GM19025 (cell line): Measurements from ENCODE around the gene GALNT16.
"Not testable (repeated sequence)": the region's sequence is repeated elsewhere in the genome, so short reads cannot be mapped to it uniquely, and the experiment has no call there.

Experiments used
- ATAC-seq: cut with Tn5 transposase; IDR thresholded peaks from one replicate; pipeline ENCODE4 v1.9.1; 2021; ENCODE audit warnings: mild to moderate bottlenecking, low read depth, moderate library complexity; ENCODE audit not compliant: unreplicated experiment

Gene GALNT16

DNA sequence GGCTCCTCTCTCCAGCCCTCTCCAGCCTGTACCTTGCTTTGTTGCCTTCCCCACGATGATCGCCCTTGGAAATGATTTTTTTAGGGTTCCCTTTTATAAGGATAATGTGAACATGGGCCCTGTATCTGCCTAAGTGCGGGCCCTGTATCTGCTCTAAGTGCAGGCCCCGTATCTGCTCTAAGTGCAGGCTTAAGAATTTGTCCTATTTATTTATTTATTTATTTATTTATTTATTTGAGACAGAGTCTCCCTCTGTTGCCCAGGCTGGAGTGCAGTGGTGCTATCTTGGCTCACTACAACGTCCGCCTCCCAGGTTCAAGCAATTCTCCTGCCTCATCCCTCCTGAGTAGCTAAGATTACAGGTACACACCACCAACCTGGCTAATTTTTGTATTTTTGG is 22.5 kb downstream of the GALNT16 start:
- no peak for ATAC-seq

DNA sequence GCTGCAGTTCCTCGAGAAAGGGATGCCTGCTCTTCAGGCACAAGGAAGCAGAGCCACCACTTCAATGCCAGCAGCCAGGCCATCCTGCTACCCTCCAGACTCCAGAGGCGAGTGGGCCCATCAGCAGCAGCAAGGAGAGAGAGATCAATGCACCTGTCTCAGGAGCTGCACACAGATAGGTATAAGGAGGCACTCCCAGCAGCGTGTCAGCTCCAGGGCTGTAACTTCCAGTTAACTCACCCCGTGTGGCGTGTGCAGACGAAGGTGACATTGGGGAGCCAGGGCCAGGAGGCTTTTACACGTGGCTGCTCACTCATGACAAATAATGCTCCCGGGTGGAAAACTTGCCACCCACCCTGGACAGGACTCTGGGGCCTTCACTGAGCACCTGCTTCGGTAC is 24.2 kb downstream of the GALNT16 start:
- no peak for ATAC-seq

DNA sequence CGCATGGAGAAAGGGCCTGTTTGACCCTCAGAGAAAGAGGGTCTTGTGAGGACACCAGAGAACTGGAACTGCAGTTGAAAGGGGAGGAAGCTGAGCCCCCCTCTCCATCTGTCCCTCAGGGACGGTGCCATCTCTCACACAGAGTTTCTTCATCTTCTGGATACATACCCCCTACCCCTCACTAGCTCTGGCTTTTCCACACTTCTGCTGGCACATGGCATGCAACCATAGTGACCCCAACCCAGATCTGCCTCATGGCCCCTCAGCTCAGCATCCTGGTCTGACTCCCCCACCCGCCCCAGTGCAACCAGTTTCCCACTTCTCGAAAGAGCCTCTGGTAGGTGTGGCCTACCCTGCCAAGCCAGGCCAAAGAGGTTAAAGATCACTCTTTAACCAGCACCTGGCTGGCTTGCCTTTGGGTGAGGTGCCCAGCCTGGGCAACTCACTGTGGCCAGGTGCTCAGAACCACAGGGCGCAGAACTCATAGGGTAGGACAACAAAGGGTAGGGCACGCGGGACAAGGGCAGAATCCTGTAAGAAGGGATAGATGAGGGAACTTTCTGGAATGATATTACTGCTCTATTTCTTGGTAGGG is 25.8 kb downstream of the GALNT16 start:
- no peak for ATAC-seq

DNA sequence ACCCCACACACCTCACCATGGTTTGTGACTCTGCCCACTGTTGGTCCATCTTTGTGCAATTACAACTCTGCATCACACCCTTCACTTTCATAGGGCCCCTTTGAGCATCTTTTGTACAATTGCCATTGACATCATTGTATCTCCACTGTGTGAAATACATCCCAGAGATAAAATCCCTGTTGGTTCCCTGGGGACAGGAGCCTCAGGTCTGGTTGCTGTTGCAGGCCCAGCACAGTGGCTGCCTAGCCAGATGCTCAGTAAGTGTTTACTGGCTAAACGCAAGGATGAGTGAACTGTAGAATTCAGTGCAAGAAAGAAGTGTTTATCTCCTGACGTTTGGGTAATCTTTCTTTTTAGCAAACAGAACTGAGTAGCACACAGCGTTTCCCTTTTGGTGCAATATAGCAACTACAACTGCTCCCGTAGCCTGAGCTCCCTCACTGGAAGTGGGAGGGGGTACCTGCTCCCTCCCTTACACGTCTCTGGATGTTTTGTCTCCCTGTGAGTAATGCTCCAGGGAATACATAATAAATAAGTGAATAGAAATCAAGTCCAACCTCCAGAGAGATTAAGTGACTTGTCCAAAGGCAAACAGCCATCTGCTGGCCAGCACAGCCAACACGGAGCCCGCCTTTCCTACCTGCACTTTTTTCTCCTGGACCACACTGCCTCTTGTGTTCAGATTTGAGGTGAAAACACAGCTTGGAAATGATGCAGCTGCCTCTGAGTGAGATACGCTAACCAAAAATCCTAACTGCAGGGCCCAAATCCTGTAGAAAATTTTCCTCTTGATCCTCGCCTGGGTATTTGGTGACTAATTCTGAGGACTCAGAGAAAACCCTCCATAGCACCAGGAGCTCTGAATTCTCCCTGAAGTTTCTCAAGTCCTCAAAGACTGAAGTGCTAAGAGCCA is 27.4 kb downstream of the GALNT16 start:
- ATAC-seq = no peak

DNA sequence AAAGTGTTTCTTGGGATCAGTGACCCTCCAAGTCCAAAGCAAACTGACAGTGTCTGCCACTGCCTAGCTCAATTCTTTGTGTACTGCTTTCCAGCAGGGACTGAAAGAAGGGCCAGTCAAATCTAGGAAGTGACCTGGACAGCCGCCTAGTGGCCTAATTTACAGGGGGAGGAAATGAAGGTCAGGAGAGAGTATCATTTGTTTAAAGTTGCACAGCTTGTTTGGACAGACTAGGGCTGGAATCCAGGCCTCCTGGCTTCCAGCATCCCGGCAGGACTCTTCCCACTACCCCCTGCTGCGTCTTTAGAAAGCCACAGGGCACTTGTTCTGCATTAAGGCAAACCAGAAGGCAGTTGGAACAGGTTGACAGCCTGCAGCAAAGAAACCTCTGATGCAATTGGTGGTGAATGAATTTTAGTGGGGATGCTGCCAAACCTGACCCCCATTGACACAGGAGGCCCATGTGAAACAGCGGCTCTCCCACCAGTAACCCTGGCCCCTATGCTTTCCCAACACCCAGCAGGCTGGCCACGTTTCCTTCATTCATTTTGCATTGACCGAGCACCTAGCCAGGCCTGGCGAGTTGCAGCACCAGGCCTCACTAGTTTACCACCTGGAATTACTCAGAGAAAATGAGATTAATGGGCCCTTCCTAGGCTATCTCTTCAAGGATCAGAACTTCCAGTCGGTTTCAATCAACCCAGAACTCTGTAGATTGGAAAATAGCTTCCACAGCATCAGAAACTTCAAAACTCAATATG is 28.2 kb downstream of the GALNT16 start:
- ATAC-seq = no peak

DNA sequence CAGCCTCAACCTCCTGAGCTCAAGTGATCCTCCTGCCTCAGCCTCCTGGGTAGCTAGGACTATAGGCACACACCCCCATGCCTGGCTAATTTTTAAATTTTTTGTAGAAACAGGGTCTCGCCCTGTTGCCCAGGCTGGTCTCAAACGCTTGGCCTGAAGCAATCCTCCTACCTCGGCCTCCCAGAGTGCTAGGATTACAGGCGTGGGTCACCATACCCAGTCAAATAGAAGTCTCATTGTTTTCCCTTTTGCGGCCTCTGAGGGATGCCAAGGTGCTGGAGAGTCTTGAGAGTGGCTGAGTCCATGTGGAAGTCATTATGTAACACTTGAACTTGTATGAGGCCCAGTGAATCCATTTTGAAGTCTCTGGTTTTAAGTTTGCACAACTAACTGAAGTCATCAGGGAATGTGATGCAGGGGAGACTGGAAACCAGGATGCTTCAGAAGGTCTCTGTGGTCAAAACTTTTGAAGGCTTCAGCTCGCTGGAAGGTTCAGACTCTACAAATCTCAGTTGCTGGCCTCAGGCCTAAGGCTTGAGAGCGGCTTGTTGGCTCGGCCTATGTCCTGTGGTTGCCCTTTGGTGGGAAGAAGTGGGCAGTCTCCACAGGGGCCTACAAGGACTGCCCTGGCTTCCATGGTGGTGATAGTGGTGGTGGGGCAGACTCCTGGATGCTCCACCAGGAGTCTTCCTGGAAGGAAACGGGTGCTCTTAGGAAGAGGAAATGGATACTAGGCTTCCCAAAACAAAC is 29.2 kb downstream of the GALNT16 start:
- ATAC-seq = no peak

DNA sequence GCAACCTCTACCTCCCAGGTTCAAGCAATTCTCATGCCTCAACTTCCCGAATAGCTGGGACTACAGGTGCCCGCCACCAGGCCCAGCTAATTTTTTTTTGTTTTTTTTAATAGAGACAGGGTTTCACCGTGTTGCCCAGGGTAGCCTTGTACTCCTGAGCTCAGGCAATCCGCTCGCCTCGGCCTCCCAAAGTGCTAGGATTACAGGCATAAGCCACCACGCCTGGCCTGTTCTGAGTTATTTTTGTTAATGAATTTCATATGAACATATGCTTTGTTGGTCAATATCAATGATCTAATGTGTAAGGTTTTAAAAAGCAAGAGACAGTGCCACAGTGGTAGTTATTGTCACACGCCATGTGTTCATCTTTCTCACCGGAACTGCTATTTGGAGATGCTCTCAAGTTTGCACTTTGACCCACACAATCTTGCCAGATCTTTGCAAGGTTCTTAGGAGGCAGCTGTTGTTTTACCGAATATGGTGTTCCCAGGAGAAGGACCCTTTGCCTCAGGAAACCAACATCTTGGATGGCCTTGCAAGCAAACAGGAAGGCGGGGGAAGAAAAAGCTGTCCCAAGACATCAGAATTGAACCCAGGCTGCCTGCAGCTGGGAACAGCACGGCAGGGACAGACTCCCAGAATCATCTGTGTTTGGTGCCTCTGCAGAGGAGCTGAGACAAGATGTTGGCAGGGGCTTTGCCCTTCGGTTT is 30.0 kb downstream of the GALNT16 start:
- ATAC-seq = no peak

DNA sequence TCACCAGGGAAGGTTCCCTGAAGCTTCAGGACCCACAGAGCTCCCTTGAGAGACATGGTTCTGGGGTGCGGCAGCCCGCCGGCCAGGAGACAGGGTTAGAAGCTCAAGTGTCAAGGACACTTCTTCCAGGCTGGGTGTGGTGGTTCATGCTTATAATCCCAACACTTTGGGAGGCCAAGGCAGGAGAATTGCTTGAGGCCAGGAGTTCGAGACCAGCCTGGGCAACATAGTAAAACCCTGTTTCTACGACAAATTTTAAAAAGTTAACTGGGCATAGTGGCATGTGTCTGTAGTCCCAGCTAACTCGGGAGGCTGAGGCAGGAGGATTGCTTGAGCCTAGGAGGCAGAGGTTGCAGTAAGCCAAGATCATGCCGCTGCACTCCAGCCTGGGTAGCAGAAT is 30.9 kb downstream of the GALNT16 start:
- ATAC-seq = not testable (repeated sequence)

DNA sequence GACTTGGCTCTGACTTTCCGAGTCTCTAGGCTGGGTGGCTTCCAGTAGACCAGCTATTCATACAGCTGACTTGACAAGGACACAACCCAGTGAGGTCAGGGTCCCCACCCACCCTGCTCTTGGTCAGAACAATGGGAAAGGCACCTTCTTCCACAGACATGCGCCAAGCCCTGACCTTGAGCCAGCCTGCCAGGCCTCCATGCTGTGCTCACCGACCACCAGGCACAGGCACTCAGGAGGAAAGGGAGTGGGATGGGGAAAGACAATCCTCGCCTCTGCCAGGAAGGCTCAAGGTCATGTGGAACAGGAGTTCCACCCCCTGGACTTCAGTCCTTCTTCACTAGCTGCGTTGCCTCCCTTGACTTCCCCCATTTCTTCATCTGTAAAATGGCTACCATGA is 31.4 kb downstream of the GALNT16 start:
- ATAC-seq = no peak

DNA sequence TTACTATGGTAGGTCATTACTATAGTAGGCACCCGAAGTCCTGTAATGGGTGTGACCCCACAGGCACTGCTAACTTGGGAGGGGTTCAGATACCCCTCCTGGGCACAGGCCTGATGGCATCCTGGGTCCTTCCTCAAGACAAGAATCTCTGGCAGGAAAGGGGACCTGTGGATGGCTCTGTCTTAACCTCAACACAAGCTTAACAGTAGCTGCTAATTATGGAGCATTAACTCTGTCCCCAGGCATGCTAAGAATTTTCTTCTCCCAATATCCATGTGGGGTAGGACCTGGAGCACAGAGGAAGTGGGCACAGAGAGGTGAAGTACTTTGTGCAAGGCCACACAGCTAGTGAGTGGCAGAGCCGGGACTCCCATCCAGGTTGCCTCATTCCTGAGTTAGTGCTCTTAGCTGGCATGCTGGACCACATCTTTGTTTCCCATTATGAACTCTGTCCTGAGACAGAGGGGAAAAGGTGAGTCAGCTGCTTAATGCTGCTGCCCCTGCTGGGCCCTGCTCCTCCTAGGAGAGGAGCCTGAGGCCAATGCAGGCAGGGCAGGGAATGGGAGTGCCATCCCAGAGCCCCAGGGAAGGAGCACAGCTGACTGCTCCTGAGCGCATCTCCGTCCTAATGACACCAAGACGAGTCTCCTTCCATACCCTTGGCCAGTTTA is 32.1 kb downstream of the GALNT16 start:
- no peak for ATAC-seq

DNA sequence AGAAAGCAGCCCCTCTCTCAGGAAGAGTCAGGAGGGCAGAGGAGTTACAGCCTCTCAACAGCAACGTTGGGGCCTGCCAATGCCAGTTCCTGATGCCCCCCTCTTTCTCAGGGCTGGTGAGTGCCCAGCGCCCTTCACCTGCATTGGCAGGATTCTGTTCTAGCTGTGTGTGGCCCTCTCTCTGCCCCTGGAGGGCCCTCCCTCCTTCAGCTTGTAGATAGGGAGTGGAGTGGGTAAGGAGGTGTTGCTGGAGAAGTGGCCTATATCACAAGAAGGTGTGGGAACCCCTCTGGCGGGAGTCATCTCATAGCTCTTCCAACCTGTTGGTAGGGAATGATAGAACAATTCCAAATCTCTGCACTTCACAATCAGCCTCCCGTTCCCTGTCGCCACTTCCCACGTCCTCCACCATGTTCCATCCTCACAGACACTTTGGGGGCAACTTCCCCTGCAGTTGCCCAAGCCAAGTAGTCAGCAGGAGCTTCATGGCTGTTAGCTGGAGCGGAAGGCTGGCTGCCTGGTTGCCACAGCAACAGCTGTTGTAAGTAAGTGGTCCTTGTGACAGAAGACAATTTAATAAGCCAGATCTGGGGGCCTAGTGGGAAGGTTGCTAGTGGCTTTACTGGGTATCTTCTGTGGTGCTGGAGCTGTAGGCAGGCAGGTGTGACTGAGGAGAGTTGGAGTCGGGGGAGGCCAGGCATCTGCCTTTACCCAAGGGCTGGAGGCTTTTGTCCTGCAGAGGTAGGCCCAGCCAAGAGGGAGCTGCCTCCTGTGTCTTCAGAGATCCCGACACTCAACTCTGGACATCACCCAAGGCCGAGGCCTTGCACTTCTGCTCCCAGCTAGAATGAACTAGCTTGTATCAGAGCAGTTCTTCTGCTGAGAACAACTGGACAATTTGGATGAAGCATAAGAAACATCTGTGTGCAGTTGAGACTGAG is 38.4 kb downstream of the GALNT16 start:
- ATAC-seq = no peak

DNA sequence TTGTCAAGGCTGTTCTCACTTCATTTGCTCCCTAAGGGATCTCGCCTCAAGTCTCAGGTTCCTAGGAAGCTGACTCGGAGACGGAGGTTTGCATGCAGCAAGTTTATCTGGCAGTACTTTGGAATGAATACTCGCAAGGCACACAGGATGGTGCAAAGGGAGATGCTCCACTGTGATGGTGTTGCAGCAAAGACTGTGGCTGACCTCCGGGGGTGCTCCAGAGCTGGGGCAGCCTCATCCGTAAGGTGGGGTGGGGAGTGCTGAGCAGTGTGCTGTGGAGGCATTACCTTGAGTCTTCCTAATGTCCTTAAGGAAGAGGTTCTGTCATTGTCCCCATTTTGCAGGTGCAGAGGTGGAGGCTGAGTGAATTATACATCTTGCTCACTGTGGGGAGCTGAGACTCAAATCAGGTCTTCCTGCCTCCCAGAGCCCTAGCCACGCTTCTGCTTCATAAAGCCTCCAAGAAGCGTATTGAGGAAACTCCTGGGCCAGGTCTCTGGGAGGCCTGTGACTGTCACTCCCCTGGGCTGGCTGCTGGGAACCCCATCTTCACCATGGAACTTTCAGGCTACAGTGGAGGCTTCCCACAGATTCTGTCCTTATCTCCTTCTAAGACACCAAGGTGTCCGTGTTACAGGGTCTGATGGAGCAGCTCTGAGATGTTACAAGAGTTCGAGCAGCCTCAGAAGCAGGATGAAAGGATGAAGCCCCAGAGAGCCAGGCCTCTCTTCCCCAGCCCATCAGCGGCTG is 39.5 kb downstream of the GALNT16 start:
- no peak for ATAC-seq

DNA sequence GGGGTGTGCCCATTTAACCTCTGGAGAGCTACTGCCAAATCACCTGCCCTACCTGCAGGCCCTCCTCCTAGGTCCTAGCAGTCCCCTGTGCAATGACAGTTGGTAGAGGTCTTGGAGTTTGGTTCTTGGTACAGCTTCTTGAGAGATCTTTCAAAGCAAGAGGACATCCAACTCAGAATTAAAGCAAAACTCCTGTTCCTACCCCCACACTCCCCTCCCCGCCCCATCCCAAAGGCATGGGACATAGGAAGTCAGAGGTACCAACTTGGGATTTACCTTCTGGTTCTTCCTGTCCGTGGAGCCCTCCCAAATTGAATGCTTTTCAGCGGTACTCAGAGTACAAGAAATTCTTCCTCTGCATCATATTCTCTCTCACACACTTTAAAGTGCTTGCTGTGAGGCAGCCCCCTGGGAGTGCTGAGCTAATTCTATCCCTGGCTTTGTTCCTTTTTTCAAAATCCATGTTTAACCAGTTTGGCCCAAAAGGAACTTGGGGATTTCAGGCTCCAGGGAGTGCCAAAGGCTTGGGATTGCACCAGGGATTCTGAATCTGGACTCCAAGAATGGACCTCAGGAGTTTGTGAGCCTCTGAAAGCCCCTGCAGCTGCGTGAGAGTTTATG is 40.8 kb downstream of the GALNT16 start:
- no peak for ATAC-seq

DNA sequence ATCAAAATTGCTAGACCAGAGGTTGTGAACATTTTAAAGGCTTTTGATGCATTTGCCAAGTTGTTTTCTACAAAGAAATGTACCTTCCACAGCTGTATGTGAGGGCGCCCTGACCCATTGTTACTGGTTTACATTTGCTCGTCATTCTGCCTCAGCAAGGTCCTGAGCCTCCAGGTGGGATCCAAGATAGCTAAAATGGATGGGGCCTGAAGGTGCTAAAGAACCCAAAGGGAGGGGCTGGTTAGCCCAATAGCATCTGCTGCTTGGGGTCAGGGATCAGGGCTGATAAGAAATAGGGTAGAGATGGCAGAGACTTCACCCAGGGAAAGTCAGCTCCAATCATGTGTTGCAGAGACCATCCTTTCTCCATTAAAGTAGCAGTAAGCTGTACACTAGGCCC is 43.1 kb downstream of the GALNT16 start:
- ATAC-seq = no peak

DNA sequence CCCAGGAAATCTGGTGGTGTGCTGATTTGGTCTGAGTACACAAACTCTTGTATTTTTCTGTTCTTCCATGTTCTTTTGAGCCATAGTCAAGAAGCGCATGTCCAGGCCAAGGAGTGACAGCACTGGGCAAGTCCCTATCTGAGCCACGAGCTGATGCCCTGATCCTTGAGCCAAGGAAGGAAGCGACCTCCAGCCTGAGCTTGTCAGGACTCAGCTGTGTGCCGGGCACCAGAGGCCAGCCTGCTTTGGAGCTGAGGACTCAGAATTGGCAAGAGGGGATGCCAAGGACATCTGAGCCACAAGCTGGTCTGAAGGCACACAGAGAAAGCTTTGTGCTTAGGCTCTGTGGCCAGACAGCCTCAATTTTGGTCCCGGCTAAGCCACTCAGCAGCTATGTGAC is 52.6 kb downstream of the GALNT16 start:
- no peak for ATAC-seq

DNA sequence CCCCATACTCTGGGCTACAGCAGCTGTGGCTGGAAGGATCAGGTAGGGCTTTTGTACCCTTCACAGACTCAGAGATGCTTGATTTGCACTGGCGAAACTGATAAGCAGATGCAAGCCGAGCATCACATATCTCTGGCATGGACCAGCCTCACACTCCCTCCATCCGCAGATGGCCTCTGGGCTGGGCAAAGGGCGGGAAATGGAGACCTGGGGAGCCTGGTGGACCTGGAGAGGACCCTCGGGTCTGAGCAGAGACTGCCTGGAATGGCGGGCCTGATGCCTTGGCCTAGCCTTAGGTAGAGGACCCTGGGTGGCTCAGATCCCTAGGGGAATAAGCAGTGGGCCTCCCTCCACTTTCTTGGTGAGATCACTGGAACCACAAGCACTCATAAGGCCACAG is 53.2 kb downstream of the GALNT16 start:
- no peak for ATAC-seq

DNA sequence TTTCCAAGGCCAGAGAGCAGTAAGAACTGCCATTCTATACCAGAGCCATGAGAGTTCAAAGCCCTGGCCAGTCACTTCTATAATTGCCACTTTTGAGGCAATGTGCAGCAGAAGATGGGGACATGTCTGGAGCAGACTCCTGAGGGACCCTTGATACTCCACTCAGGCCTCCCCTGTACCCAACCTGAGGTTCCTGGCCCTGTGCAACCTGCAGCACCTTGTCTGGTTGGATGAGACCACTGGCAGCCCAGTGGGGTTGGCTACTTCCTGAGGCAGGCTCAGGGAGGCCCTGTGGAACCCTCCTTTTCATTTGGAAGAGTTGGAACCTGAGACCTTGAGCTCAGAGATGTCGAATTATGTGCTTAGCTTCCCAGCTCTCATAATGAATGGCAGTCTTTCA is 54.4 kb downstream of the GALNT16 start:
- no peak for ATAC-seq
